ENCODE results near the gene TLCD5.

GRCh38 chr11:120280600-120281051 lies 44.5 kb upstream of the TLCD5 start:
- TF ChIP-seq CTCF (IDR thresholded peaks at IDR 0.05) (no peak), EZH2 (IDR thresholded peaks at IDR 0.05; ENCODE audit: borderline replicate concordance, insufficient read depth, low read depth, low read length, poor library complexity, severe bottlenecking) (no peak)

Data from B cell (primary cell).